ENCODE measurements around the gene PDZD11. TPM values are rescaled to one million over a fixed set of nuclear protein-coding genes. Genes with fewer than 3 reads are reported as not detected.

Gene PDZD11
- total RNA-seq, 1 experiment from 2014 or later = 29.6 TPM

GRCh38 chrX:70254063-70254400 lies 35.7 kb downstream of the PDZD11 start:
- peak overlapping the region; percentile 33 for H2AFZ ChIP-seq (ENCODE audit: low read depth, low read length, poor library complexity, severe bottlenecking)
- DNase-seq (ENCODE audit: low read depth, low spot score) = peak; percentile 48
- ChIA-PET POLR2A (interaction anchor here (1.0 kb wide), 1 partner anchor 9 kb away, joined by 3 read pairs; no protein-coding TSS in a partner anchor), RAD21 (ENCODE audit: low non-redundant PET in 1 of 2, low total read pairs in 2 of 2, uncharacterized antibody in 2 of 2, unreplicated experiment in 2 of 2) (no interaction called here), CTCF (interaction anchor here (1.4 kb wide), 1 partner anchor 9 kb away, joined by 6 read pairs; no protein-coding TSS in a partner anchor)
- no peaks in the 10 kb centered on the region for H3K9me2 ChIP-seq (ENCODE audit: insufficient read depth)
- ATAC-seq = peak; percentile 80
- H3K4me2 ChIP-seq (ENCODE audit: low read length) = peak overlapping the region; percentile 66
- H3K27me3 ChIP-seq (ENCODE audit: insufficient read depth, low read length) = no peaks in the 10 kb centered on the region
- intact Hi-C loops (cut with micrococcal nuclease) = no loop called here
- H3K79me2 ChIP-seq (ENCODE audit: insufficient read depth, low read length) = no peaks in the 10 kb centered on the region
- no TSS peak for BruUV-seq (replicated peaks)
- no peaks in the 10 kb centered on the region for H3K36me3 ChIP-seq (ENCODE audit: control insufficient read depth in 1 of 2, insufficient read depth in 2 of 2, low read length in 2 of 2)
- H3K27ac ChIP-seq (ENCODE audit: low read depth, low read length) = peak overlapping the region; percentile 71
- TF ChIP-seq ELF1 (IDR thresholded peaks at IDR 0.05; ENCODE audit: borderline replicate concordance, low read depth) (peak; percentile 47), FOSL1 (IDR thresholded peaks at IDR 0.05; ENCODE audit: low read depth) (peak; percentile 5; the same call in 1 of the 2 replicates), SP1 (IDR thresholded peaks at IDR 0.05; ENCODE audit: low read depth) (peak; percentile 40), CTCF (IDR thresholded peaks at IDR 0.05 in 2 of 3, conservative IDR thresholded peaks at IDR 0.05 in 1 of 3; ENCODE audit: borderline replicate concordance in 1 of 3, insufficient read depth in 1 of 3, low read depth in 2 of 3, low read length in 2 of 3) (no peak), JUND (IDR thresholded peaks at IDR 0.05) (peak; percentile 54), TCF7L2 (IDR thresholded peaks at IDR 0.05; ENCODE audit: borderline replicate concordance, extremely low read depth, insufficient read depth, insufficient read length) (no peak)
- H3K4me1 ChIP-seq (ENCODE audit: control insufficient read depth in 1 of 2, insufficient read depth in 2 of 2, low read length in 2 of 2) = peaks cover 16 to 46% of the 10 kb centered on the region in 2 experiments
- no peaks in the 10 kb centered on the region for H3K9me3 ChIP-seq (ENCODE audit: control insufficient read depth in 1 of 2, insufficient read depth in 1 of 2, low read depth in 1 of 2, low read length in 2 of 2)
- H3K4me3 ChIP-seq (replicated peaks in 1 of 2; ENCODE audit: low read depth in 1 of 2, low read length in 2 of 2) = peak overlapping the region in 1 of 2 experiments; percentile 13; a peak in 1 of 4 replicates
- peak overlapping the region; percentile 17; the same call in 1 of the 2 replicates for H3K9ac ChIP-seq (ENCODE audit: low read length)
- no peaks in the 10 kb centered on the region for H4K20me1 ChIP-seq (ENCODE audit: insufficient read depth)

Measured in HCT116 (cell line).